Endodermal cell (in vitro differentiated cells): Measurements from ENCODE around the gene MYO6. TPM values are rescaled to one million over a fixed set of nuclear protein-coding genes. Genes with fewer than 3 reads are reported as not detected.

Source experiments
- DNase-seq: peaks from one replicate; pipeline ENCODE4 v3.0.0-alpha.2; 2017
- H3K27ac ChIP-seq: 2 replicates; pipeline ENCODE4 v1.5.1; 2013; ENCODE audit warnings: mild to moderate bottlenecking, low read depth, low read length, moderate library complexity
- H3K27me3 ChIP-seq: 2 replicates; pipeline ENCODE4 v1.6.1; 2013; ENCODE audit warnings: mild to moderate bottlenecking, low read length, moderate library complexity; ENCODE audit not compliant: insufficient read depth, control insufficient read depth, poor library complexity, severe bottlenecking
- H3K36me3 ChIP-seq: 2 replicates; pipeline ENCODE4 v1.7.0; 2013; ENCODE audit warnings: mild to moderate bottlenecking, low read length, moderate library complexity; ENCODE audit not compliant: control insufficient read depth, insufficient read depth
- H3K4me1 ChIP-seq: one replicate; pipeline ENCODE4 v1.7.0; 2013; ENCODE audit warnings: low read length; ENCODE audit not compliant: control insufficient read depth, insufficient read depth
- H3K4me3 ChIP-seq: 2 replicates; pipeline ENCODE4 v1.5.1; 2013; ENCODE audit warnings: mild to moderate bottlenecking, low read length, moderate library complexity
- H3K9ac ChIP-seq: 2 replicates; pipeline ENCODE4 v1.6.1; 2013; ENCODE audit warnings: mild to moderate bottlenecking, low read length, moderate library complexity; ENCODE audit not compliant: poor library complexity, severe bottlenecking; ENCODE audit errors: extremely low read depth
- H3K9me3 ChIP-seq: 2 replicates; pipeline ENCODE4 v1.6.1; 2013; ENCODE audit warnings: mild to moderate bottlenecking, low read length, moderate library complexity; ENCODE audit not compliant: control insufficient read depth
- H3K27ac Mint-ChIP-seq: 2 replicates; pipeline ENCODE4 v1.8.0; 2020; ENCODE audit warnings: mixed read lengths
- H3K27me3 Mint-ChIP-seq: 2 replicates; pipeline ENCODE4 v1.8.0; 2021; ENCODE audit warnings: mild to moderate bottlenecking, mixed read lengths; ENCODE audit not compliant: insufficient read depth
- H3K36me3 Mint-ChIP-seq: 2 replicates; pipeline ENCODE4 v1.8.0; 2020; ENCODE audit warnings: low read depth, mixed read lengths
- H3K4me1 Mint-ChIP-seq: 2 replicates; pipeline ENCODE4 v1.8.0; 2020; ENCODE audit warnings: mixed read lengths
- H3K4me3 Mint-ChIP-seq: 2 replicates; pipeline ENCODE4 v1.8.0; 2020; ENCODE audit warnings: mild to moderate bottlenecking, moderate library complexity, mixed read lengths
- H3K9me3 Mint-ChIP-seq: 2 replicates; pipeline ENCODE4 v1.8.0; 2020; ENCODE audit warnings: mild to moderate bottlenecking, mixed read lengths
- CTCF ChIP-seq: fragments of 200-600 bp; sonication (generic); conservative IDR thresholded peaks from 2 replicates; pipeline ENCODE4 v1.5.0; 2021; ENCODE audit warnings: antibody characterized with exemption, mild to moderate bottlenecking
- WGBS, 2 experiments: methylation state at CpG; one replicate each; pipeline versions ENCODE4 v1.1.5 to v1.1.7; 2013; ENCODE audit warnings: missing lambda C conversion rate in 2 of 2, mixed read lengths in 1 of 2; ENCODE audit not compliant: insufficient coverage in 1 of 2, insufficient read length in 1 of 2; 5-methylcytosine and 5-hydroxymethylcytosine counted together
- total RNA-seq, 2 donors: library from RNA; stranded (reverse); fragmentation: NEBNext Ultra II Directional in 1 of 2; extraction: Animal tissue kit (Norgen Biotek cat#: 25700) in 1 of 2; gene quantifications; 2 replicates in 1 of 2; 3 replicates in 1 of 2; pipeline ENCODE4 v1.2.1, GENCODE V29; 2021

The MYO6 gene
- total RNA-seq, 2 donors from 2014 or later = 58.7 to 89.9 TPM

- Mint-ChIP-seq H3K27ac (no peak overlapping the region), H3K4me3 (no peak overlapping the region), H3K27me3 (no peaks in the 10 kb centered on the region), H3K36me3 (peaks cover 9% of the 10 kb centered on the region), H3K4me1 (peaks cover 18% of the 10 kb centered on the region), H3K9me3 (peaks cover 2% of the 10 kb centered on the region)
- H3K4me3 ChIP-seq = no peak overlapping the region
- H3K27me3 ChIP-seq = no peaks in the 10 kb centered on the region
- no peak for DNase-seq
- no peak for TF ChIP-seq CTCF
- no peaks in the 10 kb centered on the region for H3K9me3 ChIP-seq
- no peak overlapping the region for H3K9ac ChIP-seq
- H3K4me1 ChIP-seq = no peaks in the 10 kb centered on the region
- no peaks in the 10 kb centered on the region for H3K36me3 ChIP-seq
- 93% methylated on average over 1 of the region's 1 CpG; no CpG with 5 or more reads in 1 of the 2 experiments for WGBS, 2 experiments
- no peak overlapping the region for H3K27ac ChIP-seq
Measured at GRCh38 chr6:75760320-75760719, 11.3 kb downstream of the MYO6 start.

GRCh38 chr6:75761489-75761888 lies 12.4 kb downstream of the MYO6 start:
- TF ChIP-seq CTCF = no peak
- peaks cover 9% of the 10 kb centered on the region for H3K36me3 Mint-ChIP-seq
- H3K27me3 Mint-ChIP-seq = no peaks in the 10 kb centered on the region
- Histone ChIP-seq H3K27me3 (no peaks in the 10 kb centered on the region), H3K9me3 (no peaks in the 10 kb centered on the region), H3K27ac (no peak overlapping the region), H3K9ac (no peak overlapping the region), H3K4me1 (no peaks in the 10 kb centered on the region), H3K4me3 (no peak overlapping the region), H3K36me3 (peaks cover 4% of the 10 kb centered on the region)
- H3K9me3 Mint-ChIP-seq = peaks cover 2% of the 10 kb centered on the region
- WGBS, 2 experiments = 100% methylated on average over 1 of the region's 1 CpG; no CpG with 5 or more reads in 1 of the 2 experiments
- no peak for DNase-seq
- no peak overlapping the region for H3K27ac Mint-ChIP-seq
- H3K4me3 Mint-ChIP-seq = no peak overlapping the region
- H3K4me1 Mint-ChIP-seq = peaks cover 18% of the 10 kb centered on the region

DNA sequence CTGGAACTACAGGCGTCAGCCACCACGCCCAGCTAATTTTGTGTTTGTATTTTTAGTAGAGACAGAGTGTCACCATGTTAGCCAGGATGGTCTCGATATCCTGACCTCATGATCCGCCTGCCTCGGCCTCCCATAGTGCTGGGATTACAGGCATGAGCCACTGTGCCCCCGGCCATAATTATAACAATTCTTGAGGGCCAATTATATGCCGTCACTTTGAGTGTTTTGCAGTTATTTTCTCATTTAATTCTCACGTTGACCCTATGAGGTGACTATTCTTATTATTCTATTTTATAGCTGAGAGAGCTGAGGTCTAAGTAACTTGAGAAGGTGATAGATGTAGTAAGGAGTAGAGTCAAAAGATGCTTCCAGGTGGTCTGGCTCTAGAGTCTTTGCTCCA lies 13.0 kb downstream of the MYO6 start:
- peaks cover 9% of the 10 kb centered on the region for H3K36me3 Mint-ChIP-seq
- Histone ChIP-seq H3K27me3 (no peaks in the 10 kb centered on the region), H3K36me3 (peaks cover 4% of the 10 kb centered on the region), H3K27ac (no peak overlapping the region), H3K9ac (no peak overlapping the region), H3K4me3 (no peak overlapping the region), H3K9me3 (no peaks in the 10 kb centered on the region), H3K4me1 (no peaks in the 10 kb centered on the region)
- DNase-seq = no peak
- peaks cover 18% of the 10 kb centered on the region for H3K4me1 Mint-ChIP-seq
- no peaks in the 10 kb centered on the region for H3K27me3 Mint-ChIP-seq
- no peak overlapping the region for H3K27ac Mint-ChIP-seq
- no peak overlapping the region for H3K4me3 Mint-ChIP-seq
- H3K9me3 Mint-ChIP-seq = peaks cover 2% of the 10 kb centered on the region
- WGBS, 2 experiments = 87 to 95% methylated on average over 7 to 8 of the region's 8 CpGs
- TF ChIP-seq CTCF = no peak
